ENCODE measurements around the gene TMEM170B.

DNA sequence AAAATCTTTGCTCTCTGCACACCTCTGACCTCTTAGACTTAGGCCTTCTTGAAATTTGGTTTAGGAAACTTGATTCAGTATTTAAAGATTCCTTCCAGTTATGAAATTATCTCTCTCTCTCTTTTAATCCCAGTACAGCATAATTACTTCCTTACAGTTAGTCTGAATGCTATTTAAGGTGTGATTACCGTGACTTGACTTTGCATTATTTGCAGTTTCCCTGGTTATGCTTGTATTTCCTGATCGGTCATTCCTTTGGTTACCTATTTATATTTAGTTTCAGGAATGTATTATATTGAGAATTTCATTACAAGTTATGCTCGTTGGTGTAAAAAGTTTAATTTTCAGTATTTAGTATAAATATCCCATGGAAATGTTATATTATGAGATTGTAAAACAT lies 16.3 kb downstream of the TMEM170B start:
- TF ChIP-seq SUZ12 (IDR thresholded peaks at IDR 0.05): no peak
- TF ChIP-seq TARDBP (IDR thresholded peaks at IDR 0.05): no peak
- TF ChIP-seq FOXM1 (IDR thresholded peaks at IDR 0.05; ENCODE audit: borderline replicate concordance): no peak
- TF ChIP-seq SP1 (IDR thresholded peaks at IDR 0.05): no peak
- no peak for TF ChIP-seq FOXA1 (IDR thresholded peaks at IDR 0.05)
- no peak for TF ChIP-seq PKNOX1 (IDR thresholded peaks at IDR 0.05)
- no peak for TF ChIP-seq LEF1 (IDR thresholded peaks at IDR 0.05; ENCODE audit: borderline replicate concordance)
- no peak for TF ChIP-seq ARNT (IDR thresholded peaks at IDR 0.05)
